22Rv1 (cell line): Measurements from ENCODE around the gene KHNYN.

Experiments
- H3K27ac ChIP-seq: fragments of 450-650 bp; 2 replicates; pipeline ENCODE4 v1.5.1; 2017
- CTCF ChIP-seq: fragments of 450-650 bp; IDR thresholded peaks from 2 replicates; pipeline ENCODE4 v1.5.1; 2017; ENCODE audit warnings: mild to moderate bottlenecking
- ZFX ChIP-seq: fragments of 450-650 bp; IDR thresholded peaks from 2 replicates; pipeline ENCODE4 v1.6.1; 2017; ENCODE audit warnings: antibody characterized with exemption, borderline replicate concordance

The KHNYN gene

GRCh38 chr14:24416932-24417619, 12.7 kb upstream of the KHNYN start:
- no peak overlapping the region for H3K27ac ChIP-seq
- TF ChIP-seq CTCF (no peak), ZFX (no peak)

- no peak overlapping the region for H3K27ac ChIP-seq
- no peak for TF ChIP-seq ZFX
- TF ChIP-seq CTCF, result no peak
Measured at GRCh38 chr14:24417832-24418491, 11.8 kb upstream of the KHNYN start.

GRCh38 chr14:24418492-24418873, 11.3 kb upstream of the KHNYN start:
- H3K27ac ChIP-seq, result no peak overlapping the region
- TF ChIP-seq CTCF (no peak), ZFX (no peak)

- no peak overlapping the region for H3K27ac ChIP-seq
- TF ChIP-seq ZFX, result no peak
Measured at GRCh38 chr14:24422261-24422660, 7.5 kb upstream of the KHNYN start.

- no peak overlapping the region for H3K27ac ChIP-seq
- TF ChIP-seq CTCF, result no peak
- TF ChIP-seq ZFX, result no peak
Measured at GRCh38 chr14:24422694-24423601, 6.8 kb upstream of the KHNYN start.

- H3K27ac ChIP-seq, result no peak overlapping the region
- no peak for TF ChIP-seq ZFX
- no peak for TF ChIP-seq CTCF
Measured at GRCh38 chr14:24425704-24426103, 4.0 kb upstream of the KHNYN start.

GRCh38 chr14:24426150-24426911, 3.4 kb upstream of the KHNYN start:
- H3K27ac ChIP-seq, result no peak overlapping the region
- TF ChIP-seq ZFX (no peak), CTCF (no peak)
